NCI-H510A (cell line): ENCODE data around the gene KRT33A.
"Not testable (repeated sequence)": the region's sequence is repeated elsewhere in the genome, so short reads cannot be mapped to it uniquely, and the experiment has no call there.

Source experiments
- DNase-seq: peaks from one replicate; lab custom pipeline; 2025; lab: John Stamatoyannopoulos, UW

Gene KRT33A

GRCh38 chr17:41350381-41350878, at the start of gene KRT33A:
KRT33A (minus strand) TSS chr17:41350828; CDS start chr17:41350767, 61 bp downstream.
- not testable (repeated sequence) for DNase-seq

- no peak for DNase-seq
Observed at GRCh38 chr17:41396996-41397660, 46.5 kb upstream of the KRT33A start, which contains the start of gene KRT31. KRT31 (minus strand) TSS chr17:41397608; CDS start chr17:41397539, 69 bp downstream.

- DNase-seq = no peak
Observed at GRCh38 chr17:41396340-41396739, 45.7 kb upstream of the KRT33A start.

- DNase-seq = no peak
Observed at GRCh38 chr17:41395611-41396010, 45.0 kb upstream of the KRT33A start.

- not testable (repeated sequence) for DNase-seq
Observed at GRCh38 chr17:41395044-41395443, 44.4 kb upstream of the KRT33A start.

GRCh38 chr17:41394254-41394996, 43.8 kb upstream of the KRT33A start:
- no peak for DNase-seq

GRCh38 chr17:41393826-41394225, 43.2 kb upstream of the KRT33A start:
- no peak for DNase-seq

GRCh38 chr17:41393294-41393693, 42.7 kb upstream of the KRT33A start:
- DNase-seq = no peak

GRCh38 chr17:41392278-41392677, 41.6 kb upstream of the KRT33A start:
- DNase-seq = no peak

GRCh38 chr17:41391535-41391934, 40.9 kb upstream of the KRT33A start:
- no peak for DNase-seq

- no peak for DNase-seq
Observed at GRCh38 chr17:41390411-41390938, 39.8 kb upstream of the KRT33A start.

GRCh38 chr17:41387670-41388069, 37.0 kb upstream of the KRT33A start:
- no peak for DNase-seq

- DNase-seq = no peak
Observed at GRCh38 chr17:41386227-41386626, 35.6 kb upstream of the KRT33A start.

GRCh38 chr17:41383690-41384089, 33.1 kb upstream of the KRT33A start:
- DNase-seq = no peak

GRCh38 chr17:41382394-41382793, 31.8 kb upstream of the KRT33A start:
- DNase-seq = no peak

- DNase-seq = not testable (repeated sequence)
Observed at GRCh38 chr17:41381943-41382342, 31.3 kb upstream of the KRT33A start, which contains the start of gene KRT34. KRT34 (minus strand) TSS chr17:41382306; CDS start chr17:41382246, 60 bp downstream.

GRCh38 chr17:41380091-41380490, 29.5 kb upstream of the KRT33A start:
- DNase-seq = not testable (repeated sequence)

GRCh38 chr17:41377546-41377945, 26.9 kb upstream of the KRT33A start:
- DNase-seq = no peak

GRCh38 chr17:41369713-41370112, 19.1 kb upstream of the KRT33A start, which contains the start of gene KRT33B:
KRT33B (minus strand) TSS chr17:41369813; CDS start chr17:41369750, 63 bp downstream.
- DNase-seq = no peak

- DNase-seq = no peak
Observed at GRCh38 chr17:41369023-41369422, 18.4 kb upstream of the KRT33A start.

GRCh38 chr17:41367426-41368075, 16.9 kb upstream of the KRT33A start:
- no peak for DNase-seq

- DNase-seq = no peak
Observed at GRCh38 chr17:41366070-41366469, 15.4 kb upstream of the KRT33A start.
